Trophoblast cell (in vitro differentiated cells and primary cell): ENCODE results near the gene MYO5C.

Source experiments
- DNase-seq, 2 donors: peaks; one replicate each; pipeline ENCODE4 v3.0.0-alpha.2; 2016
- H2AFZ ChIP-seq: 2 replicates; pipeline ENCODE4 v1.6.1; 2013; ENCODE audit warnings: low read length, moderate library complexity, mild to moderate bottlenecking; ENCODE audit not compliant: insufficient read depth, poor library complexity
- H2AK5ac ChIP-seq: 2 replicates; pipeline ENCODE4 v1.6.1; 2013; ENCODE audit warnings: mild to moderate bottlenecking, low read length
- H2BK120ac ChIP-seq: 2 replicates; pipeline ENCODE4 v1.6.1; 2013; ENCODE audit warnings: low read length, mild to moderate bottlenecking, moderate library complexity; ENCODE audit not compliant: insufficient read depth, poor library complexity
- H2BK12ac ChIP-seq: 2 replicates; pipeline ENCODE4 v1.6.1; 2013; ENCODE audit warnings: mild to moderate bottlenecking, low read length, moderate library complexity
- H2BK5ac ChIP-seq: 2 replicates; pipeline ENCODE4 v1.6.1; 2013; ENCODE audit warnings: low read length, low read depth, moderate library complexity, mild to moderate bottlenecking; ENCODE audit not compliant: poor library complexity
- H3K14ac ChIP-seq: 2 replicates; pipeline ENCODE4 v1.6.1; 2013; ENCODE audit warnings: mild to moderate bottlenecking, low read length
- H3K18ac ChIP-seq: 2 replicates; pipeline ENCODE4 v1.6.1; 2013; ENCODE audit warnings: mild to moderate bottlenecking, low read length
- H3K23ac ChIP-seq: 2 replicates; pipeline ENCODE4 v1.6.1; 2013; ENCODE audit warnings: low read length
- H3K27ac ChIP-seq: 2 replicates; pipeline ENCODE4 v1.5.1; 2013; ENCODE audit warnings: low read depth, mild to moderate bottlenecking, inconsistent platforms, low read length, moderate library complexity
- H3K27me3 ChIP-seq: 2 replicates; pipeline ENCODE4 v1.6.1; 2013; ENCODE audit warnings: inconsistent platforms, mild to moderate bottlenecking, low read length, moderate library complexity; ENCODE audit not compliant: insufficient read depth
- H3K36me3 ChIP-seq, 2 experiments: 1 replicate in 1 of 2; 2 replicates in 1 of 2; pipeline ENCODE4 v1.6.1; 2013; ENCODE audit warnings: low read length in 2 of 2, mild to moderate bottlenecking in 2 of 2, moderate library complexity in 1 of 2; ENCODE audit not compliant: insufficient read depth in 2 of 2, control insufficient read depth in 1 of 2
- H3K4ac ChIP-seq: 2 replicates; pipeline ENCODE4 v1.6.1; 2013; ENCODE audit warnings: low read depth, mild to moderate bottlenecking, low read length, moderate library complexity
- H3K4me1 ChIP-seq, 2 experiments: 1 replicate in 1 of 2; 2 replicates in 1 of 2; pipeline ENCODE4 v1.6.1; 2013; ENCODE audit warnings: low read length in 2 of 2, mild to moderate bottlenecking in 2 of 2, moderate library complexity in 1 of 2; ENCODE audit not compliant: insufficient read depth in 2 of 2, control insufficient read depth in 1 of 2
- H3K4me2 ChIP-seq: 2 replicates; pipeline ENCODE4 v1.6.1; 2013; ENCODE audit warnings: inconsistent platforms, mild to moderate bottlenecking, low read length, moderate library complexity
- H3K4me3 ChIP-seq: 2 replicates; pipeline ENCODE4 v1.5.1; 2013; ENCODE audit warnings: mild to moderate bottlenecking, low read depth, low read length, inconsistent platforms
- H3K79me1 ChIP-seq: one replicate; pipeline ENCODE4 v1.6.1; 2013; ENCODE audit warnings: low read length
- H3K79me2 ChIP-seq: 2 replicates; pipeline ENCODE4 v1.6.1; 2013; ENCODE audit warnings: low read length, mild to moderate bottlenecking; ENCODE audit not compliant: control insufficient read depth, insufficient read depth, poor library complexity
- H3K9ac ChIP-seq: 2 replicates; pipeline ENCODE4 v1.6.1; 2013; ENCODE audit warnings: mild to moderate bottlenecking, low read length
- H3K9me3 ChIP-seq: 2 replicates; pipeline ENCODE4 v1.6.1; 2013; ENCODE audit warnings: low read depth, mild to moderate bottlenecking, control low read depth, inconsistent platforms, low read length; ENCODE audit not compliant: insufficient read depth
- H4K12ac ChIP-seq: 2 replicates; pipeline ENCODE4 v1.6.1; 2013; ENCODE audit warnings: low read depth, mild to moderate bottlenecking, low read length, moderate library complexity
- H4K8ac ChIP-seq: 2 replicates; pipeline ENCODE4 v1.6.1; 2013; ENCODE audit warnings: low read depth, mild to moderate bottlenecking, low read length, moderate library complexity
- H4K91ac ChIP-seq: one replicate; pipeline ENCODE4 v1.6.1; 2013; ENCODE audit warnings: low read depth, mild to moderate bottlenecking, low read length, moderate library complexity
- WGBS: extraction: QIAGEN DNeasy Blood & Tissue Kit; methylation state at CpG from one replicate; pipeline ENCODE4 v1.1.7; 2013; ENCODE audit warnings: missing lambda C conversion rate; ENCODE audit not compliant: insufficient read length, insufficient coverage; ENCODE audit errors: extremely low coverage; 5-methylcytosine and 5-hydroxymethylcytosine counted together

MYO5C gene

DNA sequence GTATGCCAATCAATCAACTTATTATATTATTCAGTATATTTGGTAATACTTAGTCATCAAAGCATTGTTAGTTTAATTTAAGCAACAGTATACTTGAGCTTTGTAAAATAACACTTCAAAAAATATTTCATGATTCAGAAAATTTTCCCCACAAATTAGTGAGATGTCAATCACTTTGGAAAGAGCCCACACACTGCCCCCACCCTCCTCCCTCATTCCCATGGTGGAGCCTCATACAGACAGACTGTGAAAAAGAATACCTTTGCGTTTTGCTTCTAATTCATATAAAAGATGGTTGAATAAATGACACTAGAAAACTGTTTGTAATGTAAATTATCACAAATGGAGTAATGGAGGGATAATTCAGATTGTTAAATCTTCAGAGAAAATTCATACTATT is 43.3 kb upstream of the MYO5C start:
- Histone ChIP-seq H3K4me2 (no peak overlapping the region), H3K23ac (no peak overlapping the region), H3K18ac (no peak overlapping the region), H3K4me1 (peaks cover 0 to 5% of the 10 kb centered on the region in 2 experiments), H2AFZ (no peak overlapping the region), H2AK5ac (no peak overlapping the region), H3K9ac (no peak overlapping the region), H4K91ac (no peak overlapping the region), H2BK5ac (no peak overlapping the region), H3K27me3 (no peaks in the 10 kb centered on the region), H3K4me3 (no peak overlapping the region), H3K79me1 (peaks cover 1% of the 10 kb centered on the region), H3K9me3 (no peaks in the 10 kb centered on the region), H3K27ac (no peak overlapping the region), H3K14ac (no peak overlapping the region), H3K4ac (no peak overlapping the region), H2BK120ac (no peak overlapping the region), H4K12ac (no peak overlapping the region), H3K36me3 (no peaks in the 10 kb centered on the region), H2BK12ac (no peak overlapping the region), H4K8ac (no peak overlapping the region), H3K79me2 (no peaks in the 10 kb centered on the region)
- no CpG with 5 or more reads among the region's 1 CpG for WGBS
- DNase-seq: no peak

DNA sequence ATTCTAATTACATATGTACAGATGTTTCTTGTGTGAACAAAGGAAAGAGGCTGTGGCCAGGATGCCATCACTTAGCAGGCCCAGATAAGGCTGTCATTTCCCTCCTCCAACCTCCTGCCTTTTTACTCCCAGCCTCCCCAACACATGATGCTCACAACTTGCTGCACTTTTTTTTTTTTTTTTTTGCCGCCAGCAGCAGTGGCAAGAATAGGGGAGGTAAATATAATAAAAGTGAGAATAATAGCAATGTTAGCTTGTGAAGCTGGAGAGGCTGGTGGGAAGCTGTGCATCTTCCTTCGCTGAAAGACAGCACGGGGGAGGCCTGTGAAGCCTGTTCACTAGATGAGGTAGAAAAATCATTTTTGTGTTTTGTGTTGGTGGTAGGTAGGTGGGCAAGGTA is 42.5 kb upstream of the MYO5C start:
- Histone ChIP-seq H3K79me2 (no peaks in the 10 kb centered on the region), H3K36me3 (no peaks in the 10 kb centered on the region), H3K4me2 (no peak overlapping the region), H2BK12ac (no peak overlapping the region), H4K8ac (no peak overlapping the region), H2BK5ac (no peak overlapping the region), H4K12ac (no peak overlapping the region), H3K79me1 (peaks cover 1% of the 10 kb centered on the region), H2AK5ac (no peak overlapping the region), H3K23ac (no peak overlapping the region), H3K14ac (no peak overlapping the region), H3K9me3 (no peaks in the 10 kb centered on the region), H3K18ac (no peak overlapping the region), H3K27ac (no peak overlapping the region), H3K27me3 (no peaks in the 10 kb centered on the region), H2BK120ac (no peak overlapping the region), H4K91ac (no peak overlapping the region), H3K4me3 (no peak overlapping the region), H3K9ac (no peak overlapping the region), H3K4me1 (peaks cover 0 to 5% of the 10 kb centered on the region in 2 experiments), H2AFZ (no peak overlapping the region), H3K4ac (no peak overlapping the region)
- WGBS: no CpG with 5 or more reads among the region's 3 CpGs
- DNase-seq: no peak

DNA sequence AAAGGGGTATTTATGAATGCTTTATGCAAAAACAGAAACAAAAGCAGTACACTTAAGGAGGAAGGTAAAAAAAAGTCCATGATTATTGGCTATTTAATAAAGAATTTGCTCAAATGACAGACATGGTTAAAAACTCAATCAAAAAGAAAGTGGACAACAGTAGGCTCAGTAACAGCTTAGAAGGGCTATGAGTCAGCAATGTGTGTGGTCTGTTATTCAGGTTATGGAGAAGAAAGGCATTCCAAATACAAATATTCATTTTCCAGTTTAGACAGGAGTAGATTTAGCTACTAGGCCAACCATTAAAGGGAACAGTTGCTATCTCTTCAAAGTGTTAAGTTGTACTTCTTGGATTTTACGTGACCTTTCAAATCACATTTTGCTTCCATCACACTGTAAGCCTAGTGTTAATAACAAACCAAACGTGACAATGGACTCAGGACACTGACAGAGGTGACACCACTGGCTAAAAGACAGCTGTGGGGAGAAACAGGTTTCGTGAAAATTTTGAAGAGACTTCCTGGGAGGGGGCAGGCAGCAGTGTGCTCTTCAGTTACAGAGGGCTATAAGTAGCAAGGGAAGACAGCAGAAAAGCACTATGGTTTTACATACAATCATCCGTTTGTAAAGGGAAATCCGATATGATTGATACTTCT is 41.7 kb upstream of the MYO5C start:
- no peak overlapping the region for H2AK5ac ChIP-seq
- H2BK5ac ChIP-seq: no peak overlapping the region
- no peak overlapping the region for H3K9ac ChIP-seq
- no peaks in the 10 kb centered on the region for H3K79me2 ChIP-seq
- peaks cover 1% of the 10 kb centered on the region for H3K79me1 ChIP-seq
- no peak overlapping the region for H3K4me2 ChIP-seq
- no peak overlapping the region for H4K8ac ChIP-seq
- peaks cover 0 to 5% of the 10 kb centered on the region in 2 experiments for H3K4me1 ChIP-seq
- no peak overlapping the region for H3K4ac ChIP-seq
- no peaks in the 10 kb centered on the region for H3K36me3 ChIP-seq
- H3K18ac ChIP-seq: no peak overlapping the region
- H3K27me3 ChIP-seq: no peaks in the 10 kb centered on the region
- no peak overlapping the region for H4K91ac ChIP-seq
- H3K23ac ChIP-seq: no peak overlapping the region
- H4K12ac ChIP-seq: no peak overlapping the region
- no peaks in the 10 kb centered on the region for H3K9me3 ChIP-seq
- no CpG with 5 or more reads among the region's 5 CpGs for WGBS
- peak in 1 of 2 donors; percentile 59 for DNase-seq
- H3K27ac ChIP-seq: no peak overlapping the region
- H3K14ac ChIP-seq: no peak overlapping the region
- H3K4me3 ChIP-seq: no peak overlapping the region
- H2BK120ac ChIP-seq: no peak overlapping the region
- no peak overlapping the region for H2AFZ ChIP-seq
- H2BK12ac ChIP-seq: no peak overlapping the region

DNA sequence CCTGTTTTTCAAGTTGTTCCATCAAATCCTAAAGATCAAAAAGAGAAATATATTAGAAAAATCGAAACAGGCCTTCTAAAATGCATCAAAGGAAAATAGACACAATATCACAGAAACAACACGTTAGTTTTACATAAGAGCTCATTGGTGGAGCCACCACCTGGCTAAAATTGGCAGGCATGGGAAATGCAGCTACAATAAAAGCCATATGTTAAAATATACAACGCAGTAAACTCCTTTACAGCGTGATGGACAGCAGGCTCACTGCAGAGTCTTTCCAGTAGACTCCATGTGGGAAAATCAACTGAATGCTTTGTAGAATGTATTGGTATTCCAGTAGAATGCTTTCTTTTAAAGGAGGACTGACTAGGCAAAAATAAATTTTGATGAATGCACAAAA is 40.9 kb upstream of the MYO5C start:
- H2BK120ac ChIP-seq: no peak overlapping the region
- H3K4me2 ChIP-seq: no peak overlapping the region
- H3K4me1 ChIP-seq: peaks cover 0 to 6% of the 10 kb centered on the region in 2 experiments
- no CpG with 5 or more reads among the region's 4 CpGs for WGBS
- H3K23ac ChIP-seq: no peak overlapping the region
- peaks cover 1% of the 10 kb centered on the region for H3K79me1 ChIP-seq
- H3K4me3 ChIP-seq: no peak overlapping the region
- H3K14ac ChIP-seq: no peak overlapping the region
- no peaks in the 10 kb centered on the region for H3K9me3 ChIP-seq
- H4K12ac ChIP-seq: no peak overlapping the region
- no peaks in the 10 kb centered on the region for H3K27me3 ChIP-seq
- H2AK5ac ChIP-seq: no peak overlapping the region
- no peak overlapping the region for H3K27ac ChIP-seq
- H4K91ac ChIP-seq: no peak overlapping the region
- no peaks in the 10 kb centered on the region for H3K36me3 ChIP-seq
- H2BK12ac ChIP-seq: no peak overlapping the region
- H3K4ac ChIP-seq: no peak overlapping the region
- H3K79me2 ChIP-seq: no peaks in the 10 kb centered on the region
- no peak overlapping the region for H4K8ac ChIP-seq
- DNase-seq: no peak
- H3K9ac ChIP-seq: no peak overlapping the region
- H3K18ac ChIP-seq: no peak overlapping the region
- H2BK5ac ChIP-seq: no peak overlapping the region
- H2AFZ ChIP-seq: no peak overlapping the region
